Testis (tissue), 2 donors: ENCODE data around the gene RHOU.

Experiments used
- POLR2A ChIP-seq: fragments of 450-650 bp; IDR thresholded peaks from one replicate; pipeline ENCODE4 v1.6.1; 2017; ENCODE audit warnings: antibody characterized with exemption, mild to moderate bottlenecking, moderate library complexity
- TF ChIP-seq, protein P1 (sequence below), 3 experiments: fragments of 450-650 bp in 2 of 3; fragments of 200-600 bp in 1 of 3; sonication (generic) in 1 of 3; IDR thresholded peaks; one replicate each; pipeline ENCODE4 v1.5.1; 2016 to 2019; ENCODE audit warnings: antibody characterized with exemption in 3 of 3, mild to moderate bottlenecking in 2 of 3, moderate library complexity in 1 of 3

DNA sequence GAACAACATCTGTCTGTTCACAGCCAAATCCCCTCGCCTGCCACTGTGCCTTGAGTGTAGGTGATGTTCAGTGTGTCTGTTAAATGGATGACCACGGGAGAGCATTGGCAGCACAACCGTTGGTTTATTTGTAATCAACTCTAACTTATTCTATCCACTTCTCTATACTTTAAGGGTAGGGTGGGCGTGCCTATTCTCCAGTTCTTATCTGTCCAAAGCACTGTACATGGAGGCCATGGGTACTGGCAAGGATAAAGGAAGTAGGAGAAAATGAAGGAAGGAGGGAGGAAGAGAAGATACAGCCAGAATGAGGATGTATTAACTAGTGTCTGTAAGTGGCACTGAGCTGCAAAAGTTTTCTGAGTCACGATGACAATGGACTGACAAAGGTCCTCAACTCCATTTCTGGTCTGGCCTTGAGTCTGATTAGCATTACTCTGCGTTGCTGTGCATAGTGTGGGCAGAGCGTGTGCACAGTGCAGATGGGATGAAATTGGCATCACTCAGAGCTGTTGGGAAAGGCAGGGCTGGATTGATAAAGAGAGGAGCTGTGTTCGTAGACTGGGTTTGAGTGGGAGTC, 7.1 kb downstream of the RHOU start:
- TF ChIP-seq, protein P1, sequence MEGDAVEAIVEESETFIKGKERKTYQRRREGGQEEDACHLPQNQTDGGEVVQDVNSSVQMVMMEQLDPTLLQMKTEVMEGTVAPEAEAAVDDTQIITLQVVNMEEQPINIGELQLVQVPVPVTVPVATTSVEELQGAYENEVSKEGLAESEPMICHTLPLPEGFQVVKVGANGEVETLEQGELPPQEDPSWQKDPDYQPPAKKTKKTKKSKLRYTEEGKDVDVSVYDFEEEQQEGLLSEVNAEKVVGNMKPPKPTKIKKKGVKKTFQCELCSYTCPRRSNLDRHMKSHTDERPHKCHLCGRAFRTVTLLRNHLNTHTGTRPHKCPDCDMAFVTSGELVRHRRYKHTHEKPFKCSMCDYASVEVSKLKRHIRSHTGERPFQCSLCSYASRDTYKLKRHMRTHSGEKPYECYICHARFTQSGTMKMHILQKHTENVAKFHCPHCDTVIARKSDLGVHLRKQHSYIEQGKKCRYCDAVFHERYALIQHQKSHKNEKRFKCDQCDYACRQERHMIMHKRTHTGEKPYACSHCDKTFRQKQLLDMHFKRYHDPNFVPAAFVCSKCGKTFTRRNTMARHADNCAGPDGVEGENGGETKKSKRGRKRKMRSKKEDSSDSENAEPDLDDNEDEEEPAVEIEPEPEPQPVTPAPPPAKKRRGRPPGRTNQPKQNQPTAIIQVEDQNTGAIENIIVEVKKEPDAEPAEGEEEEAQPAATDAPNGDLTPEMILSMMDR (IDR thresholded peaks at IDR 0.05) = no peak
- TF ChIP-seq POLR2A = no peak
